22Rv1 (cell line): ENCODE measurements around the gene KCNAB1.

Experiments
- H3K27ac ChIP-seq: fragments of 450-650 bp; 2 replicates; pipeline ENCODE4 v1.5.1; 2017
- ZFX ChIP-seq: fragments of 450-650 bp; IDR thresholded peaks from 2 replicates; pipeline ENCODE4 v1.6.1; 2017; ENCODE audit warnings: antibody characterized with exemption, borderline replicate concordance
- TF ChIP-seq, protein P1 (sequence below): fragments of 450-650 bp; IDR thresholded peaks from 2 replicates; pipeline ENCODE4 v1.5.1; 2017; ENCODE audit warnings: mild to moderate bottlenecking

KCNAB1 gene

DNA sequence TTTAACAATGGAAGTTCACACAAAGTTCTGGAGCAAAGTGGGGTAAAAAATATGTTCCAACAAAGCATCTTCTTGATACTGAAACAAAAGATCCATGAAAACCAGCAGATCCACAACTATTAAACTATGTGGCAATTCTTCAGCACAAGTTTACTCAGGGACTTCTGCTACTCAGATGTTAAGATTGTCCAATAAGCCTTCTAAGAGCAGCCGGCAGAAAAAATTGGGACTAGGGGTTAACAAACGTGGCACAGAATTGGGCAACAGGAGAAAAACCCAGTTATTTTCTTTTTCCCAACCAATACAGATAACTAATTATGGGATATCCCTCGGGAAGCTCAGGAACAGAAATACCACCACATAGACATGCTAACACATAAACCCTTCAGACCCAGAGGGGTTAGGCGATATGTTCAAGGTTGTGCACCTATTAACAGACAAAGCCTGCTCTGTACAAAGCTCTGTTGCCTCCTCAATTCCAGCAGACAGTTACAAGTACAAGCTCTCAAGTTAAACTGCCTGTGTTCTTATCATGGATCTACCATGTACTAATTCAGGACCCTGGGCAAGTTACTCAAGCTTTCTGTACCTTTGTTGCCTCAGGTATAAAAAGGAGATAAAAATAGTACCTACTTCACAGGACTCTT lies 427.8 kb downstream of the KCNAB1 start:
- TF ChIP-seq, protein P1, sequence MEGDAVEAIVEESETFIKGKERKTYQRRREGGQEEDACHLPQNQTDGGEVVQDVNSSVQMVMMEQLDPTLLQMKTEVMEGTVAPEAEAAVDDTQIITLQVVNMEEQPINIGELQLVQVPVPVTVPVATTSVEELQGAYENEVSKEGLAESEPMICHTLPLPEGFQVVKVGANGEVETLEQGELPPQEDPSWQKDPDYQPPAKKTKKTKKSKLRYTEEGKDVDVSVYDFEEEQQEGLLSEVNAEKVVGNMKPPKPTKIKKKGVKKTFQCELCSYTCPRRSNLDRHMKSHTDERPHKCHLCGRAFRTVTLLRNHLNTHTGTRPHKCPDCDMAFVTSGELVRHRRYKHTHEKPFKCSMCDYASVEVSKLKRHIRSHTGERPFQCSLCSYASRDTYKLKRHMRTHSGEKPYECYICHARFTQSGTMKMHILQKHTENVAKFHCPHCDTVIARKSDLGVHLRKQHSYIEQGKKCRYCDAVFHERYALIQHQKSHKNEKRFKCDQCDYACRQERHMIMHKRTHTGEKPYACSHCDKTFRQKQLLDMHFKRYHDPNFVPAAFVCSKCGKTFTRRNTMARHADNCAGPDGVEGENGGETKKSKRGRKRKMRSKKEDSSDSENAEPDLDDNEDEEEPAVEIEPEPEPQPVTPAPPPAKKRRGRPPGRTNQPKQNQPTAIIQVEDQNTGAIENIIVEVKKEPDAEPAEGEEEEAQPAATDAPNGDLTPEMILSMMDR = no peak
- no peak for TF ChIP-seq ZFX
- H3K27ac ChIP-seq = no peak overlapping the region

DNA sequence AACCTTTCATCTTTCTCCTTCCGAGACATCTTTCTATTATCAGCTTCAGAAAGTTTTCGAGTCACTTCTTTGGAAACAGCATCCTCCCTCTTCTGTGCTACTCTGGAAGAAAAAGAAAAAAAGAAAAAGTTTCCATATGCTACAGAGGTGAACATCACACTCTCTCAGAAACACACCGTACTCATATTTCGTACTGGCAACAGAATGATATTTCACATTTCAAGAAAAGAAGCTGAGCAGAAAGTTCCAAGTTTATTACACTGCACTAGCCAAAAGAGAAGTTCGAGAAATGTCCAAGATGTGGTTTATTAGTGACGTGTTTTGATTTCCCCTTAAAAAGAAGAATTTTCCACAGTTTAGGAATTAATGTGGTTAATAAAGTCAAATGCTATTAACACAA lies 428.5 kb downstream of the KCNAB1 start:
- TF ChIP-seq, protein P1 = no peak
- TF ChIP-seq ZFX = no peak
- no peak overlapping the region for H3K27ac ChIP-seq

DNA sequence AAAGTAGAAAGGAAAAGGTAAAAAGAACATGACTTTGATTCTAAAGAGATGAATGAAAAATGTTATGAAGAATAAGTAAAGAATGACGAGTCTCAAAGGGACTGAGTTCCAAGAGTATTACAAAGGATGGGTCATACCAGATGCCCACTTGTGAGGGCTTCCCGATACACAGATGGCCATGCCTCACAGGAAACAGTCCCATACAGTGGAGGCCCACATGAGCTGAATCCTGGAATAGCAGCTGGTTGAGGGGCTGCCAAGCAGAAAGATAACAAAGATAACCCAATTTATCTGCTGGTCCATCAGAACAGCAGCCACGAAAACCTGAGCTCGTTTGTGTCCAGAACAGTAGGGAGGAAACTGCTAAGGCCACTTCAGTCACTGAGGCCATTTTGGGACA lies 430.9 kb downstream of the KCNAB1 start:
- TF ChIP-seq, protein P1 = no peak
- no peak for TF ChIP-seq ZFX
- H3K27ac ChIP-seq = no peak overlapping the region

DNA sequence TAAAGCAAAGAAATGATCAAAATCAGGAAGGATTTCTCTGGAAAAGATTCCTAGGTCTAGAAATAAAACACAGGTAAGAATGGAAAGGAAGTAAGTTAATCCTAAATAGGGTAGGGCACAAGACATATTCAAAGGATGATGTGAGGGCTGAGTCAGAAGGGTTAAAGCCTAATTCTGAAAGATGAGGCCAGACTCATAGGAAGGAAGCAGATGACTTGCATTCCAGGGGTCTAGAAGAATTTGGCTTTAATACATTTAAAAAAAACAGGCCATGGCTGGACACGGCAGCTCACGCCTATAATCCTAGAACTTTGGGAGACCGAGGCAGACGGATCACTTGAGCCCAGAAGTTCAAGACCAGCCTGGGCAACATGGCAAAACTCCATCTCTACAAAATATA lies 431.4 kb downstream of the KCNAB1 start:
- no peak for TF ChIP-seq ZFX
- TF ChIP-seq, protein P1 = no peak
- no peak overlapping the region for H3K27ac ChIP-seq

DNA sequence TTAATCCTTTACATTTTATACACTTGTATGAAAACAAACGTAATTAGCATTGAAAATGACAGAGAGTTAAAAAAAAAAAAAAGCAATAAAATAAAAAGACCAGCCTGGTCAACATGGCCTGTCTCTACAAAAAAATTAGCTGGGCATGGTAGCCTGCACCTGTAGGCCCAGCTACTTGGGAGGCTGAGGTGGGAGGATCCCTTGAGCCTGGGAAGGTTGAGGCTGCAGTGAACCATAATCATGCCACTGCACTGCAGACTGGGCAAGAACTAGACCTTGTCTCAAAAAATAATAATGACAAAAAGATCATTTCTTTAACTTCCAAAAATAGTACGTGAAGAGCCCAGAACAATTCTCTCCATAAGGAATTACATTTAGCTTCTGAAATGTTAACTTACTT lies 432.6 kb downstream of the KCNAB1 start:
- no peak overlapping the region for H3K27ac ChIP-seq

DNA sequence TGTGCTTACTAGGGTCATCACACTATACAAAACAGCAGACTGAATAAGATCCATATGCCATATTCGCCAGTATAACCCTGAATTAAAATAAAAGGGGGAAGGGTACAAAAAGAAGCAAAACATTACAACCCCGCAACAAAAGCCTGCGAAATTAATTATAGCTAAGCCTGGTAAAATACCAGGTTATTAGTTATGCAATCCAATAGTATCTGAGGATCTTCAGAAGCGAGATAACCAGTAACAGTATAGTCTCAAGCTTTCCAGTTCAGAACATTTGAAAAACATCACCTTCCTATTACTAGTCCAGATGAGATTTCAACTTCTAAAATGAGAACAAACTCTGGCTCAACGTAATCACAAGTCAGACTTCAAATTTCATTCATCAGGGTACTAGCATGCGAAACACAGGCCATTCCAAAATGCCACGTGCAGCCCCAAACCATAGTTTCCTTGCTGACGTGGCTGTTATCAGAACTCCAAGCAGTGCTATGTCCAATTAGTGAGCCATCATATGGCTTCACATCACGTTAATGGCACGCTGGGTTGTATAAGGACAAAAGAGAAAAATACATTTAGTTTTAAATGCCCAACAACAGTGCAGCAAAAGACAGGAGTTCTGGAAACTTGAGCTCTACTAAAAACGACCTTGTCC lies 433.5 kb downstream of the KCNAB1 start:
- TF ChIP-seq, protein P1 = no peak
- TF ChIP-seq ZFX = no peak
- peak overlapping the region; percentile 71; the same call in 1 of the 2 replicates for H3K27ac ChIP-seq

More for the DNA sequence above, 432.6 kb downstream of the KCNAB1 start:
- TF ChIP-seq, protein P1 = no peak
- no peak for TF ChIP-seq ZFX

DNA sequence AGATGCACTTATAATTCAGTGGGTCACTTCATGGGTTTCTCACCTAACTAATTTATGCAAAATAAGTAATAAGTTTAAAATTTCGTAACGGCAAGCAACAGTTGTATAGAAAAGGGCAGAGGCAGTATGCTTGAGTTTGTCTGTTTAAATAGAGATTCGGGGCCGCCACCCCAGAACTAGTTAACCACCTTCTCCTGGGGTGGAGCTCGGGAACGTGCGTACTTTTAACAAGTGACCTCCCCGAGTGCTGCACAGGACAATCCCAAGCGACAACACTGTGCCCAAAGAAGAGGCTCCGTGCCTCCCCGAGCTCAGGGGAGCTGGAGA lies 434.1 kb downstream of the KCNAB1 start:
- no peak for TF ChIP-seq ZFX
- TF ChIP-seq, protein P1 = no peak
- H3K27ac ChIP-seq = peak overlapping the region; percentile 71
